ENCODE results near the gene SND1.

The SND1 gene

GRCh38 chr7:128017862-128018845, 366.2 kb downstream of the SND1 start:
- DNase-seq (ENCODE audit: low read depth in 3 of 3): no peak

- no peak for DNase-seq (ENCODE audit: low read depth in 3 of 3)
Measured at GRCh38 chr7:128019288-128019687, 367.3 kb downstream of the SND1 start.

- peak in 1 of 3 donors; percentile 27 for DNase-seq (ENCODE audit: low read depth in 3 of 3)
Measured at GRCh38 chr7:128020159-128020558, 368.2 kb downstream of the SND1 start.

- no peak for DNase-seq (ENCODE audit: low read depth in 3 of 3)
Measured at GRCh38 chr7:128021366-128021765, 369.4 kb downstream of the SND1 start.

- DNase-seq (ENCODE audit: low read depth in 3 of 3): no peak
Measured at GRCh38 chr7:128022631-128023532, 370.9 kb downstream of the SND1 start.

GRCh38 chr7:128024151-128024550, 372.2 kb downstream of the SND1 start:
- no peak for DNase-seq (ENCODE audit: low read depth in 3 of 3)

- no peak for DNase-seq (ENCODE audit: low read depth in 3 of 3)
Measured at GRCh38 chr7:128025380-128025779, 373.4 kb downstream of the SND1 start.

- no peak for DNase-seq (ENCODE audit: low read depth in 3 of 3)
Measured at GRCh38 chr7:128025819-128026218, 373.8 kb downstream of the SND1 start.

GRCh38 chr7:128026551-128026950, 374.6 kb downstream of the SND1 start:
- no peak for DNase-seq (ENCODE audit: low read depth in 3 of 3)

- DNase-seq (ENCODE audit: low read depth in 3 of 3): no peak
Measured at GRCh38 chr7:128027485-128027980, 375.5 kb downstream of the SND1 start.

- no peak for DNase-seq (ENCODE audit: low read depth in 3 of 3)
Measured at GRCh38 chr7:128029405-128029995, 377.5 kb downstream of the SND1 start.

- no peak for DNase-seq (ENCODE audit: low read depth in 3 of 3)
Measured at GRCh38 chr7:128030263-128030653, 378.3 kb downstream of the SND1 start.

GRCh38 chr7:128030654-128031611, 378.9 kb downstream of the SND1 start, which contains the start of gene LRRC4:
Gene LRRC4, minus strand, starts transcription at chr7:128031437. Its CDS starts 797 bp downstream, at chr7:128030640.
- DNase-seq (ENCODE audit: low read depth in 3 of 3): peak in 1 of 3 donors; percentile 28

GRCh38 chr7:128031901-128032604, 380.1 kb downstream of the SND1 start:
- DNase-seq (ENCODE audit: low read depth in 3 of 3): peak; percentile 37 to 55 (median 49)

GRCh38 chr7:128032605-128033235, 380.7 kb downstream of the SND1 start:
- no peak for DNase-seq (ENCODE audit: low read depth in 3 of 3)

- no peak for DNase-seq (ENCODE audit: low read depth in 3 of 3)
Measured at GRCh38 chr7:128033246-128033645, 381.3 kb downstream of the SND1 start.

- DNase-seq (ENCODE audit: low read depth in 3 of 3): no peak
Measured at GRCh38 chr7:128034825-128035224, 382.8 kb downstream of the SND1 start.

GRCh38 chr7:128035712-128036111, 383.7 kb downstream of the SND1 start:
- no peak for DNase-seq (ENCODE audit: low read depth in 3 of 3)

- DNase-seq (ENCODE audit: low read depth in 3 of 3): no peak
Measured at GRCh38 chr7:128036226-128036940, 384.4 kb downstream of the SND1 start.
